ENCODE results near the gene VAC14.
"Not testable (repeated sequence)": the region's sequence is repeated elsewhere in the genome, so short reads cannot be mapped to it uniquely, and the experiment has no call there.

Gene VAC14

GRCh38 chr16:70800781-70801480 lies at the start of gene VAC14:
TSS of gene VAC14 (minus strand) at chr16:70801158. CDS start at chr16:70800900, 258 bp downstream.
- peak; percentile 94 to 97 for DNase-seq

GRCh38 chr16:70823498-70824118 lies 22.6 kb upstream of the VAC14 start:
- not testable (repeated sequence) for DNase-seq

DNA sequence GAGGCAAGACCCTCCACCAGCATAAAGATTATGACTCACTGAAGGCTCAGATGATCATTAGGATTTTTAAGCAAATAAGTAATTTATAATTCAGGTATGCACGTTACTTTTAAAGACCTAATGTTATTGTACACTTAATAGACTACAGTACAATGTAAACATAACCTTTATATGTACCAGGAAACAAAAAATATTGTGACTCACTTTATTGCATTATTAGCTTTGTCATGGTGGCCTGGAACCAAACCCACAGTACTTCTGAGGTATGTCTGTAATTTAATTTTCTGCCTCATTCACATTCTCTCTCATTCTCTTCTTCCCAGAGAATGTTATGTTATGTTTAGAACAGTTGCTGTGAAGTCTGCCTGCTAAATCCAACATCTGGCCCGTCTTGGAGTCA lies 21.8 kb upstream of the VAC14 start:
- DNase-seq = not testable (repeated sequence)

DNA sequence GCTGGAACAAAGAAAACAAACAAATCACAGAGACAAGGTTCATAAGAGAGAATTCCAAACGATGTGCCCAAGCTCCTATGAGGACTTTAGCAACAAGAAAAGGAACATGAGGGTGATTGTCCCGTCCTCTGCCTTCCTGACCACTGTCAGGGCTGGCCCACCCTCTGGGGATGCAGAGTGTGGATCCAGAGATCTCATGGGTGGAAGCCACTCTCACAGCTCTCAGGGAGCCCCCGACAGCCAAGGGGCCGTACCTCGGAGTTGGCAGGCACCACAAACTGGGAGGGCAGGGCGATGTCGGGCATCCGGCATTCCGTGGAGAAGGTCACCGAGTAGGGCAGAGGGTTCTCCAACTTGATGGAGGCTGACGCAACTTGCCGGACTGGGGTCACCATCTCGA lies 17.1 kb upstream of the VAC14 start:
- DNase-seq = not testable (repeated sequence)

- no peak for DNase-seq
Measured at GRCh38 chr16:70809392-70810060, 8.6 kb upstream of the VAC14 start.

GRCh38 chr16:70808371-70808770 lies 7.4 kb upstream of the VAC14 start:
- DNase-seq = no peak

DNA sequence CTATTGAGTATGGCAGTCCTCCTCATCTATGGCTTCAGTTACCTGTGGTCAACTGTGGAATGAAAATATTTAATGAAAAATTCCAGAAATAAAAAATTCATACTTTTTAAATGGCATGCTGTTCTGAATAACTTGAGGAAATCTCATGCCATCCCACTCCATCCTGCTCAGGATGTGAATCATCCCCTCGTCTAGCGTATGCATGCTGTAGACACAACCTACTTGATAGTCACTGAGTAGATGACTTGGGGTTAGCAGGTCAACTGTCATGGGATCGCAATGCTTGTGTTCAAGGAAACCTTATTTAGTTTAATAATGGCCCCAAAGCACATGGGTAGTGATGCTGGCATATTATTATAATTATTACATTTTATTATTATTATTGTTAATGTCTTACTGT lies 4.8 kb upstream of the VAC14 start:
- no peak for DNase-seq

DNA sequence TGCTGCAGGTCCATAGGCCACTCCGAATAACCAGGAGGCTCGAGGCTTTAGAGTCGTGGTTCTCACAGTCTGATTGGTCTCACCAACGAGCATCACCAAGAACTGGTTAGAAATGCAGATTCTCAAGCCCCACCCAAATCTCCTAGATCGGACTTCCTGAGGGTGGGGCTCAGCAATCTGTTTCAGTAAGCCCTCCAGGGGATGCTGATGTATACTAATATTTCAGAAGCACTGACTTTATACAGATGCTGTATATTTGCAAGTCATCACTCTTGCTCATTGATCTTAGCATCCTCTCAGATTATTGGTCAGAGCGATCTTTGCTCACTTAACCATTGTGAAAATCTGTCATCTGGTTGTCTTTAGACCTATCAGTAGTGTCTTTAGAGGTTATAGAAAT lies 4.4 kb upstream of the VAC14 start:
- no peak for DNase-seq

GRCh38 chr16:70804734-70805169 lies 3.8 kb upstream of the VAC14 start:
- DNase-seq = no peak

DNA sequence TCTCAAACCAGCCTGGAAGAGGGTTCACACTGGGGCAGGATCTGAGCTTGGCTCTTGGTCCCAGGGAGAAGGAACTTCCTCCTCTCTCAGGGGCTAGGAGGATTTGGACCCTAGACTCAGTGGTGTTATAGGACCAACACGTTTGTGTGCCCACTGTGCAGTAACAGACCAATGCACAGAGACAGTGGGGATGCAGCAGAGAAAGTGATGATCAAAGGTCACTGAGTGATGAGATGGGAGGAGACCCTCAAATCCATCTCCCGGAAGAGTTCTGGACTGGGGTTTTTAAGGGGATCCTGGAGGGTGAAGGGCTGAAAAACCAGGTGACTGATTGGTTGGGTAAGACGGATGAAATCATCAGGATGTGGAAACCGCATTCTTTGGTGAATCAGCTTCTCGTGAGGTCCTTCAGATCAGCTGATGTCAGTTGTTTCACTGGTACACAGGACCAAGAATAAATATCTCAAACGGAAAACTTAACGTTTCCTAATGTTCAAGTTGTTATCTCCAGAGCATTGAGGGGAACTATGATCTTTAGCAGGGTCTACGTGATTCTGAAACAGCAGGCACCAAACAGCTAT lies 3.3 kb upstream of the VAC14 start:
- no peak for DNase-seq

- DNase-seq = no peak
Measured at GRCh38 chr16:70803319-70803718, 2.4 kb upstream of the VAC14 start.

DNA sequence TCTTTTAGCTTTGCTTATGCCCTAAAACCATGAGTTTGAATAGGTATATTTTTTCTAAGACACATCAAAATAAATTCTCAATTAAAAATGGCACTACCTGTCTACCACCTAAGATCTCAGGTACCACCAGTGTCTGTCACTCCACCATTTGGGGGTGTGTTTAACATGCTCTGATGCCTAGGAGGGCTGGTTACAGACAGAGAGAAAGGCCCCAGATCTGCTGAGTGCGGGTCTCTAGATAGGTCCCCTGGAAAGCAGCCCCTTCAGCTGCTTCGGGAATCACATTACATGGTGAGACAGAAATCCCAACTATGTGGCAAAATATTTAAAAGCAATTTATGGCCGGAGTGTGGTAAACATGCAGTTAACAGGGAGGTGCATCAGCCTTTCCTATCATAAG lies 653 bp upstream of the VAC14 start:
- DNase-seq = no peak

- DNase-seq = no peak
Measured at GRCh38 chr16:70800311-70800710, 647 bp downstream of the VAC14 start.

- DNase-seq = no peak
Measured at GRCh38 chr16:70796301-70796700, 4.7 kb downstream of the VAC14 start.

DNA sequence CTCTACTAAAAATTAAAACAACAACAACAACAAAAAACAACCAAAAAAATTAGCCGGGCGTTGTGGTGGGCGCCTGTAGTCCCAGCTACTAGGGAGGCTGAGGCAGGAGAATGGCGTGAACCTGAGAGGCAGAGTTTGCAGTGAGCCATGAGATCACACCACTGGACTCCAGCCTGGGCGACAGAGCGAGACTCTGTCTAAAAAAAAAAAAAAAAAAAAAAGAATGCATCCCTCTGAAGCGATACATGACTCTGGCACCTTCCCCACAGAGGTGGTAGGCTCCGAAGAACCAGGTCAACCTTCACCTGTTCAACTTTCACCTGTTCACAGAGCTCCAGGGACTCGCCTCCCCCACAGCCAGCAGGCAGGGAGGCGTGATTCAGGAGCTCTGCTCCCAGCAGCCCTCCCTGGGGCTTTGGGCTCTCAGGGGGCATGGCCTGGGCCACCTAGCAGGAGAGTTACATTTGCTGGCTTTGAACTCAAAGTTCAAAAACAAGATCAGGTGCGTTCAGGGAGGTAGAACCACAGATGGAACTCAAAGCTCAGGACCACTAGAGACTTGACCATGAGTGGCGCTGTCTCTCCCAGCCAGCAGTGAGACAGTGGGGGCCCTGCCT lies 5.6 kb downstream of the VAC14 start:
- DNase-seq = no peak

GRCh38 chr16:70793851-70794502 lies 7.0 kb downstream of the VAC14 start:
- no peak for DNase-seq

- no peak for DNase-seq
Measured at GRCh38 chr16:70790815-70791214, 10.1 kb downstream of the VAC14 start.

- DNase-seq = no peak
Measured at GRCh38 chr16:70789595-70790447, 11.1 kb downstream of the VAC14 start.

GRCh38 chr16:70788668-70789594 lies 12.0 kb downstream of the VAC14 start:
- DNase-seq = no peak

DNA sequence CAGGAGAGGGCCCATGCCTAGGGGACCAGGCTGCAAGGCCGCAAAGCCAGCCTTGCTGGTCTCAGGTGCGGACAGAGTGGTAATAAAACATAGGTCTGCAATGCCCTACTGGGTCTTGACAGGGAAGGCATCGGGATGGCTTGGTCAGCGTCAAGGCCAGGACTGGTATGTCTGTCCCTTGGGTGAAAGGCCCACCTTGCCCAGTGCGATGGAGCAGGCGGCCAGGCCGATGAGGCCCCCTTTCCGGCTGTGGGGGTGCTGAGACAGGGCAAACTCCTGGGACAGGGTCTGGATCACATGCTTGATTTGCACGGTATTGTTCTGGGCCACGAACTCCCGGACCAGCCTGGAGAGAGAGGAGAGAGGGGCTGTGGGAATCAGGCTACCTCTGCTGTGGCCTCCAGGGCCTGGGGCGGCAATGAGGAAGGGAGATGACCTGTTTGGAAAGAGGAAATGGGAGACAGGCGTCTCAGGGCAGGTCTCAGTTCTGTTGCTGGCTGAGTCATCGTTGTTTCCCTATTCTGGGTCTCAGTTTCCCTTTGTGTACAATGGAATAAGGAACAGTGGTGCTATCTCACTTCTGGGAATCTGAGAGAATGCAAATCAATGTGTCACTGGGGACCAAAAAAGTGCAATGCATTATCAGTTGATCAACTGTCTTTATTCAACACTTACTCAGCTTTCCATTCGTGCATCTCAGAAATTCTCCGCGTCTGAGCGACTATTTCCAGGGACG lies 14.8 kb downstream of the VAC14 start:
- DNase-seq = no peak
